ENCODE data around the gene CHD3.

Gene CHD3

DNA sequence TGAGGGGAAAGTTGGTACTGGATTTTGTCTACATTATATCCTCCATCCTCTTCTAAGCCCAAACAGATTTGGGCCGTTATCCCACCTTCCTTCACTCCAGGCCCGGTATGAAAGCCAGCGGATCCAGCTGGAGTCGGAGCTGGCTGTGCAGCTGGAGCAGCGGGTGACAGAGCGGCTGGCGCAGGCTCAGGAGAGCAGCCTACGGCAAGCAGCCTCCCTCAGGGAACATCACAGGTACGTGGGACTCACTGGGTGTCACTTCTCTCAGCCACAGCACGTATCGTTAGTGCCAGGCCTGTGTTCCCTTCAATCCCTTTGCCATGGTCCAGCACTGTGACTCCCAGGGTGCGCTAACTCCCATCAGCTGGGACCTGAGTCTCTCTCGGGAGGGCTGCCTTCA lies 54.7 kb downstream of the CHD3 start:
- TF ChIP-seq, protein P1, sequence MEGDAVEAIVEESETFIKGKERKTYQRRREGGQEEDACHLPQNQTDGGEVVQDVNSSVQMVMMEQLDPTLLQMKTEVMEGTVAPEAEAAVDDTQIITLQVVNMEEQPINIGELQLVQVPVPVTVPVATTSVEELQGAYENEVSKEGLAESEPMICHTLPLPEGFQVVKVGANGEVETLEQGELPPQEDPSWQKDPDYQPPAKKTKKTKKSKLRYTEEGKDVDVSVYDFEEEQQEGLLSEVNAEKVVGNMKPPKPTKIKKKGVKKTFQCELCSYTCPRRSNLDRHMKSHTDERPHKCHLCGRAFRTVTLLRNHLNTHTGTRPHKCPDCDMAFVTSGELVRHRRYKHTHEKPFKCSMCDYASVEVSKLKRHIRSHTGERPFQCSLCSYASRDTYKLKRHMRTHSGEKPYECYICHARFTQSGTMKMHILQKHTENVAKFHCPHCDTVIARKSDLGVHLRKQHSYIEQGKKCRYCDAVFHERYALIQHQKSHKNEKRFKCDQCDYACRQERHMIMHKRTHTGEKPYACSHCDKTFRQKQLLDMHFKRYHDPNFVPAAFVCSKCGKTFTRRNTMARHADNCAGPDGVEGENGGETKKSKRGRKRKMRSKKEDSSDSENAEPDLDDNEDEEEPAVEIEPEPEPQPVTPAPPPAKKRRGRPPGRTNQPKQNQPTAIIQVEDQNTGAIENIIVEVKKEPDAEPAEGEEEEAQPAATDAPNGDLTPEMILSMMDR (IDR thresholded peaks at IDR 0.05; ENCODE audit: control extremely low read depth, extremely low read depth, low read depth, missing control alignments), result no peak
- DNase-seq (ENCODE audit: extremely low spot score), result no peak
- ChIA-PET CTCF (interaction anchor here (0.7 to 6.4 kb wide), 6 partner anchors 10 to 117 kb away, joined by 3 to 32 read pairs (median 4); no protein-coding TSS in a partner anchor), POLR2A (no interaction called here)

DNA sequence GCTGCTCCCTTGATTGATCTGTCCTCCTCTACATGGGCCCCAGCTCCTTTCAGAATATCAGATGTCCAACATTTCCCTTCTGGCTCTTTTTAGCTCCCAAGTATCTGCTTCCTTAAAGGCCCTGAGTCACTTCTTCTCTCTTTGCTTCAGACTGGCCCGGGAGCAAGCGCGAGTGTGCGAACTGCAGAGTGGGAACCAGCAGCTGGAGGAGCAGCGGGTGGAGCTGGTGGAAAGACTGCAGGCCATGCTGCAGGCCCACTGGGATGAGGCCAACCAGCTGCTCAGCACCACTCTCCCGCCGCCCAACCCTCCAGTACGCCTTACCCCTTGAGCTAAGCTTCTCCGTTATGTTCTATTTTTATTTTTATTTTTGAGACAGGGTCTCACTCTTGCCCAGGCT lies 55.7 kb downstream of the CHD3 start:
- ChIA-PET CTCF (interaction anchor here (0.9 to 6.4 kb wide), 10 partner anchors 9 to 119 kb away, joined by 3 to 32 read pairs (median 4); partner anchors contain the start of genes CNTROB, RNF227 and TRAPPC1), POLR2A (interaction anchor here (1.6 kb wide), 1 partner anchor 13 kb away, joined by 5 read pairs; the partner anchor contains the start of genes CNTROB and TRAPPC1)
- DNase-seq (ENCODE audit: extremely low spot score), result no peak
- TF ChIP-seq, protein P1 (IDR thresholded peaks at IDR 0.05; ENCODE audit: control extremely low read depth, extremely low read depth, low read depth, missing control alignments), result no peak

DNA sequence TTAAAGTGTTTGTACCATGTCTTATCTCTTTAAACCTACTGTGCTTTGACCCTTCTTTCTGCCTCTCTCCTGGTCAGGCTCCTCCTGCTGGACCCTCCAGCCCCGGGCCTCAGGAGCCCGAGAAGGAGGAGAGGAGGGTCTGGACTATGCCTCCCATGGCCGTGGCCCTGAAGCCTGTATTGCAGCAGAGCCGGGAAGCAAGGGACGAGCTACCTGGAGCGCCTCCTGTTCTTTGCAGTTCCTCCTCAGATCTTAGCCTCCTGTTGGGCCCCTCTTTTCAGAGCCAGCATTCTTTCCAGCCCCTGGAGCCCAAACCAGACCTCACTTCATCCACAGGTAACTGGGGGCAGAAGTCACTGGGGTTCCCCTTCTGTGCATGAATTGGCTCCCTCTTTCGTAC lies 57.1 kb downstream of the CHD3 start:
- ChIA-PET POLR2A (interaction anchor here (1.6 kb wide), 1 partner anchor 14 kb away, joined by 5 read pairs; the partner anchor contains the start of genes CNTROB and TRAPPC1), CTCF (interaction anchor here (1.7 to 6.4 kb wide), 3 partner anchors 10 to 43 kb away, joined by 3 to 32 read pairs (median 12); no protein-coding TSS in a partner anchor)

DNA sequence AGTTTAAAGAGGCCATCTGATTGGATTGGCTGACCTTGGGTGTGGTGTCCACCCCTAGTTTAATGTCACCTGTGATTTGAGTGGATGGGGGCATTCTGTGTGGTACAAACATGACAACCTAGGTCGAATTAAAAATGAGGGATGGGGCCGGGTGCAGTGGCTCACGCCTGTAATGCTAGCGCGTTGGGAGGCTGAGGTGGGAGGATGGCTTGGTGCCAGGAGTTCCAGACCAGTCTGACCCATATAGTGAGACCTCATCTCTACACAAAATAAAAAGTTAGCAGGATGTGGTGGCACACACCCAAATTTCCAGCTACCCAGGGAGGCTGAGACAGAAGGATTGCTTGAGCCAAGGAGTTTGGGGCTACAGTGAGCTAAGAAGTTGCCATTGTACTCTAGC lies 57.9 kb downstream of the CHD3 start:
- ChIA-PET POLR2A (interaction anchor here (0.7 kb wide), 1 partner anchor 17 kb away, joined by 4 read pairs; the partner anchor contains the start of gene KCNAB3), CTCF (interaction anchor here (0.7 to 6.4 kb wide), 5 partner anchors 10 to 43 kb away, joined by 3 to 32 read pairs (median 5); no protein-coding TSS in a partner anchor)
- no peak for DNase-seq (ENCODE audit: extremely low spot score)
- TF ChIP-seq, protein P1 (IDR thresholded peaks at IDR 0.05; ENCODE audit: control extremely low read depth, extremely low read depth, low read depth, missing control alignments), result no peak

More for the DNA sequence above, 57.1 kb downstream of the CHD3 start:
- no peak for DNase-seq (ENCODE audit: extremely low spot score)
- TF ChIP-seq, protein P1 (IDR thresholded peaks at IDR 0.05; ENCODE audit: control extremely low read depth, extremely low read depth, low read depth, missing control alignments), result no peak

DNA sequence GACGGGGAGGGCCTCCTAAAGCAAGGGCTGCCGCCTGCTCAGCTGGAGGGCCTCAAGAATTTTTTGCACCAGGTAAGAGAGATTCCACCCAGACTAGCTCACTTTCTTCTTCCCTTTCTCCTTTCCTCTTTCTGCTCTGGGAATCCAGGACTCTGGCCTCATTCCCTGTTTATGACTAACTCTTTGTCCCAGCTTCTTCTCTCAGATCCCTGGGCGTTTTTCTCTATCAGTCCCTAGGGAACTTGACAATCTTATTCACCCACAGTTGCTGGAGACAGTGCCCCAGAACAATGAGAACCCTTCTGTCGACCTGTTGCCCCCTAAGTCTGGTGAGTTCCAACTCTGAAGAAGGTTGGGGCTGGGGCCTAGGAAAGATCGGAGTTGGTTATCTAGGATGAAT lies 59.1 kb downstream of the CHD3 start:
- TF ChIP-seq, protein P1 (IDR thresholded peaks at IDR 0.05; ENCODE audit: control extremely low read depth, extremely low read depth, low read depth, missing control alignments), result no peak
- POLR2A ChIA-PET, result no interaction called here
- CTCF ChIA-PET, result interaction anchor here (0.8 to 6.4 kb wide), 6 partner anchors 15 to 110 kb away, joined by 3 to 32 read pairs (median 4); no protein-coding TSS in a partner anchor
- no peak for DNase-seq (ENCODE audit: extremely low spot score)

DNA sequence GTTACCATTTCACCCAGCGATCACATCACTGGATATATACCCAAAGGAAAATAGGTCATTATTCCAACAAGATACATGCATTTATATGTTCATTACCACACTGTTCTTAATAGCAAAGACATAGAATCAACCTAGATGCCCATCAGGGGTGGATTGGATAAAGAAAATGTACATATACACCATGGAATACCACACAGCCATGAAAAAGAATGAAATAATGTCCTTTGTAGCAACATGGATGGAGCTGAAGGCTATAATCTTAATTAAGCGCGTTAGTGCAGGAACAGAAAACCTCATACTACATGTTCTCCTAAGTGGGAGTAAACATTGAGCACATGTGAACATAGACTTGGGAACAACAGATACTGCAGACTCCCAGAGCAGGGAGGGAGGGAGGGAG lies 62.0 kb downstream of the CHD3 start:
- CTCF ChIA-PET, result interaction anchor here (0.9 to 1.7 kb wide), 3 partner anchors 11 to 35 kb away, joined by 3 to 5 read pairs (median 3); partner anchors contain the start of gene RNF227
- POLR2A ChIA-PET, result no interaction called here
- no peak for DNase-seq (ENCODE audit: extremely low spot score)
- TF ChIP-seq, protein P1 (IDR thresholded peaks at IDR 0.05; ENCODE audit: control extremely low read depth, extremely low read depth, low read depth, missing control alignments), result no peak

Measured in GM10248 (cell line).